Jurkat, Clone E6-1 (cell line): ENCODE data around the gene LTF.
"Not testable (repeated sequence)": the region's sequence is repeated elsewhere in the genome, so short reads cannot be mapped to it uniquely, and the experiment has no call there.

Experiments used
- DNase-seq: peaks from one replicate; pipeline ENCODE4 v3.0.0-alpha.2; 2011; ENCODE audit warnings: low read depth, low spot score
- H3K4me3 ChIP-seq: 2 replicates; pipeline ENCODE4 v1.5.1; 2011; ENCODE audit warnings: mild to moderate bottlenecking, low read length, control low read depth, moderate library complexity

Gene LTF

DNA sequence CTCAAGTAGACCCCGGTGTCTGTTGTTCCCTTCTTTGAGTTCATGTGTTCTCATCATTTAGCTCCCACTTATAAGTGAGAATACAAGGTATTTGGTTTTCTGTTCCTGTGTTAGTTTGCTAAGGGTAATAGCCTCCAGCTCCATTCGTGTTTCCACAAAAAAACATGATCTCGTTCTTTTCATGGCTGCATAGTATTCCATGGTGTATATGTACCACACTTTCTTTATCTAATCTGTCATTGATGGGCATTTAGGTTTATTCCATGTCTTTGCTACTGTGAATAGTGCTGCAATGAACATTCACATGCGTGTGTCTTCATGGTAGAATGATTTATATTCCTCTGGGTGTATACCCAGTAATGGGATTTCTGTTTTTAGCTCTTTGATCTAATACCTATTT lies 61.8 kb downstream of the LTF start:
- H3K4me3 ChIP-seq, DNase-seq: not testable (repeated sequence)

- DNase-seq, result no peak
- no peak overlapping the region for H3K4me3 ChIP-seq
Measured at GRCh38 chr3:46401579-46401978, 63.1 kb downstream of the LTF start.

DNA sequence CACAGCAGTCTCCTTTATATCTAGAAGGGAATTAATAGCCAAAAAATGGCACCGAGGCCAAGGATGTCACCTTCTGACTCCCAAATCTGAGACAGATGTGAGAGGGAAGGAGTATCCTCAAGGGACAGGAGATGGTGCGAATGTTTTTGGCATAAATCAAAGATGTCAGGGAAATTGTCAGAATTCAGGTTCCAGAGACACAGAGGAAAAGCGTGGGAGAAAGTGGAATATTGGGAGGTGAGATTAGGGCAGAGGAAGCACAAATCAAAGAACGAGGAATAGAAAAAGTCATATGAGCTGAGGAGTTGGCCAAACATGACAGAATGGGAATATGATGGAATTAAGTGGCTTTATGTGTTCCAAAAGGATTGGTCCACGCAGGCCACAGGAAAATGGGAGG lies 63.9 kb downstream of the LTF start:
- H3K4me3 ChIP-seq, result no peak overlapping the region
- DNase-seq, result no peak

- no peak for DNase-seq
- H3K4me3 ChIP-seq, result no peak overlapping the region
Measured at GRCh38 chr3:46400000-46400734, 64.5 kb downstream of the LTF start.

GRCh38 chr3:46399557-46399956 lies 65.1 kb downstream of the LTF start:
- DNase-seq, result no peak
- no peak overlapping the region for H3K4me3 ChIP-seq

GRCh38 chr3:46399098-46399497 lies 65.6 kb downstream of the LTF start:
- H3K4me3 ChIP-seq, result no peak overlapping the region
- DNase-seq, result no peak

GRCh38 chr3:46398186-46398955 lies 66.3 kb downstream of the LTF start:
- no peak overlapping the region for H3K4me3 ChIP-seq
- no peak for DNase-seq

GRCh38 chr3:46397111-46397510 lies 67.6 kb downstream of the LTF start:
- no peak for DNase-seq
- H3K4me3 ChIP-seq, result no peak overlapping the region

GRCh38 chr3:46395766-46396530 lies 68.8 kb downstream of the LTF start:
- no peak for DNase-seq

DNA sequence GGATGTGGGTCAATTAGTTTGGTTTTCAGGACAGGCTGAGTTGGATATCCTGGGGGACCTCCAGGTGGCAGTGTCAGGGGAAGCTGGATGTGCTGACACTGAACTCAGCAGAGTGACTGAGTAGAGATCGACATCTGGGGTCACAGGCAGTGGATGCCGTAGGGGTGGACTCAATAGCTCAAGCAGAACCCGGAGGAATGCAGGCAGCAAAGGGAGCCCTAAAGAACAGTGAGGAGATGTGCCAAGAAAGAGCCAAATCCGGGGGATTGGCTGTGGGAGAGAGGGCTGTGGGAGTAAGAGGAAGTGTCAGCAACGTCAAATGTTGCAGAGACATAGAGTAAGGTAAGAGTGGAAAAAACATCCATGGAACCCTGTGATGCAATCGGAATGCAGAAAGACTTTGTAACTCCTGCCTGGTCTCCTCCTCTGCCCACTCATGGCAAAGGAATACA lies 69.5 kb downstream of the LTF start:
- no peak overlapping the region for H3K4me3 ChIP-seq
- DNase-seq, result no peak

More at GRCh38 chr3:46395766-46396530, 68.8 kb downstream of the LTF start:
- no peak overlapping the region for H3K4me3 ChIP-seq

GRCh38 chr3:46393554-46394434 lies 70.9 kb downstream of the LTF start:
- no peak overlapping the region for H3K4me3 ChIP-seq
- DNase-seq, result peak; percentile 65

DNA sequence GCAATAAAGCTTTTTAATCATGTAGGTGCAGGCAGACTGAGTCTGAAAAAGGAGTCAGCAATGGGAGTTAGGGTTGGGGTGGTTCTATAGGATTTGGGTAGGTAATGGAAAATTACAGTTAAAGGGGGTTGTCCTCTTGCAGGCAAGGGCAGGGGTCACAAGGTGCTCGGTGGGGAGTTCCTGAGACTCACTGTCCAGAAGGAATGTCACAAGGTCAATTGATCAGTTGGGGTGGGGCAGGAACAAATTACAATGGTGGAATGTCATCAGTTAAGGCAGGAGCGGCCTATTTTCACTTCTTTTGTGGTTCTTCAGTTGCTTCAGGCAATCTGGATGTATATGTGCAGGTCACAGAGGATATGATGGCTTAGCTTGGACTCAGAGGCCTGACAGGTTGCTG lies 71.7 kb downstream of the LTF start:
- H3K4me3 ChIP-seq, result no peak overlapping the region
- DNase-seq, result no peak

DNA sequence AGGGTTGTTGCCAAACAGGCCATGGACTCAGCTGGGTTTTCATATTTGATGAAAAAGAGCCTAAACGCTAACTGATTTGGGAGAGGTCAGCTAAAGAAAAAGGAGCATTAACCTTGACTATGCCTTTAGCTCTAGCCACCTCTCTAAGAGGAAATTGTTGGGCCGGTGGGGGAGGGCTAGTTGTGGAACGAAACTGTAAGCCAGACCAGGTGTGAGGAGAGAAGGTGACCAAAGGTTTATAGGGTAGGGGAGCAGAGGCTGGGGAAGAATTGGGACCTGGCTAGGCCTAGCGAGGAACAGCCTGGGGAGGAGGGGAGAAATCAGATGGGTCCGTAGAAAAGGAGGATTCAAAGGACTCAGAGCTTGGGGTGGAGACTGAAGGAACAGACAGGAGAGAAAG lies 73.2 kb downstream of the LTF start:
- not testable (repeated sequence) for H3K4me3 ChIP-seq, DNase-seq

DNA sequence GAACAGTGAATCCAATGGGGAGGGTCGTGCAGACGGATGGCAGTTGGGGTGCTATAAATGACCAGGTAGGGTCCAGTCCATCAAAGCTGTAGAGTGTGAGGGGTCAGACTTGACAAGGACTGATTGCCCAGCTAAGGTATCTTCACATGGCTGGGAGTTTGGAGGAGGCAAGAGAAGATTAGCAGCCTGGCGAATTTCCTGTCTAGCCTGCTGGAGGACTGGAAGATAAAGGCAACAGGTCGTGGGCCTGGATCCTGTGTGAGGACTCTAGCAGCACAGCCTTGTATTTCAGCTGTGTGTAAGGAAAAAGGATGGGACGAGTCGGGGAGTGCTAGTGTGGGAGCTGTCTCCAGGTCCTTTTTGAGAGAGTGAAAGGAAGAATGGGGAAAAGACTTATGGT lies 75.4 kb downstream of the LTF start:
- DNase-seq, result no peak
- H3K4me3 ChIP-seq, result no peak overlapping the region

- not testable (repeated sequence) for H3K4me3 ChIP-seq, DNase-seq
Measured at GRCh38 chr3:46388847-46389246, 75.9 kb downstream of the LTF start.

- DNase-seq, result no peak
- H3K4me3 ChIP-seq, result no peak overlapping the region
Measured at GRCh38 chr3:46386205-46386604, 78.5 kb downstream of the LTF start.
